ENCODE results near the gene TSFM. TPM values are rescaled to one million over a fixed set of nuclear protein-coding genes. Genes with fewer than 3 reads are reported as not detected.

Gene TSFM
- total RNA-seq, 1 donor from 2014 or later, result 25.8 TPM

DNA sequence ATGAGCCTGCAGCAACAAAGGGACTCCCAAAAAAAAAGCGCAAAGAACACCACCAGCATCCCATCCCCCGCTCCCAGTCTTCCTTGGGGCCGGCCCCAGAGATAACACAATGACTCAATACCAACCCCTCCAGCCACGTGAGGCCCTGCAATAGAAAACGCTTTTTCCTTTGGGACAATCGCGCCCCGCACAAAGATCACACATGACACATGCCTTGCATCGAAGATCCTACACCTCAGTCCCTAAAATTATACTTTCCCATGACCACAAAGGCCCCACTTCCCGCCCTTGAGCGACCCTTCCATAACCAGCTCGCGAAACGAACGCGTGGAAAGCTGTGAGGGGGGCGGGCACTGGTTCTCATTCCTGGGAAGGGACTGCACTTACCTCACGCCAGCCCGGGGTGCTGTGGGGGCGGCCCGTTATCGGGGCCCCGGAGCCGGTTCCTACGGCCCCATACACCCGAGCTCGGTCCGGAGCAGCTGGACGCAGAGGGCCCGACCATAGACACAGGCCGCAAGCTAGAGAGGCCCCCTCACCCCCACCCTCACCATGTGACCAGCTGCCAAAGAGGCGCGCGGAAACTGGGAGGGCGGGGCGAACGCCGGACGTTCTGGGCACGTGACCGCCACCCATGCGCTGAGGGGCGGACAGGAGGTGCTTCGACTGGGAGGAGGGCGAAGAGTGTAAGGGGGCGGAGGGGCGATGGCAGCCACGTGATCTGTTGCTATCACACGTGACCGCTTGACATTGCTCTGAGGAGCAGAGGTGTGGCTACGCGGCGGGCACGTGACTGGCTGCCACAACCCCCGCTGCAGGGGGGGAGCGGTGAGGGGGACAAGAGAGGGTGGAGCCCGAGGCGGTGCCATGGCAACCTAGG, 30.6 kb upstream of the TSFM start, which contains the start of gene CDK4:
Gene CDK4, minus strand, starts transcription at position 523 of the 880 bp plus-strand sequence. CDS start 593 bp downstream, outside the sequence.
- peak within 1 kb of the TSS; percentile 99 for H3K27ac Mint-ChIP-seq (ENCODE audit: unreplicated experiment)
- H3K4me1 Mint-ChIP-seq (ENCODE audit: unreplicated experiment), result peaks cover 46% of the 10 kb centered on the region
- peak; percentile 98 for DNase-seq (ENCODE audit: low spot score)
- no peaks in the 10 kb centered on the region for H3K9me3 Mint-ChIP-seq (ENCODE audit: unreplicated experiment)
- H3K36me3 Mint-ChIP-seq (ENCODE audit: low read depth, unreplicated experiment), result peaks cover 51% of the 10 kb centered on the region
- H3K27me3 Mint-ChIP-seq (ENCODE audit: unreplicated experiment), result peaks cover 32% of the 10 kb centered on the region
- H3K4me3 Mint-ChIP-seq (ENCODE audit: unreplicated experiment), result peak within 1 kb of the TSS; percentile 100
- TF ChIP-seq, protein P1, sequence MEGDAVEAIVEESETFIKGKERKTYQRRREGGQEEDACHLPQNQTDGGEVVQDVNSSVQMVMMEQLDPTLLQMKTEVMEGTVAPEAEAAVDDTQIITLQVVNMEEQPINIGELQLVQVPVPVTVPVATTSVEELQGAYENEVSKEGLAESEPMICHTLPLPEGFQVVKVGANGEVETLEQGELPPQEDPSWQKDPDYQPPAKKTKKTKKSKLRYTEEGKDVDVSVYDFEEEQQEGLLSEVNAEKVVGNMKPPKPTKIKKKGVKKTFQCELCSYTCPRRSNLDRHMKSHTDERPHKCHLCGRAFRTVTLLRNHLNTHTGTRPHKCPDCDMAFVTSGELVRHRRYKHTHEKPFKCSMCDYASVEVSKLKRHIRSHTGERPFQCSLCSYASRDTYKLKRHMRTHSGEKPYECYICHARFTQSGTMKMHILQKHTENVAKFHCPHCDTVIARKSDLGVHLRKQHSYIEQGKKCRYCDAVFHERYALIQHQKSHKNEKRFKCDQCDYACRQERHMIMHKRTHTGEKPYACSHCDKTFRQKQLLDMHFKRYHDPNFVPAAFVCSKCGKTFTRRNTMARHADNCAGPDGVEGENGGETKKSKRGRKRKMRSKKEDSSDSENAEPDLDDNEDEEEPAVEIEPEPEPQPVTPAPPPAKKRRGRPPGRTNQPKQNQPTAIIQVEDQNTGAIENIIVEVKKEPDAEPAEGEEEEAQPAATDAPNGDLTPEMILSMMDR (IDR thresholded peaks at IDR 0.05; ENCODE audit: unreplicated experiment), result no peak

DNA sequence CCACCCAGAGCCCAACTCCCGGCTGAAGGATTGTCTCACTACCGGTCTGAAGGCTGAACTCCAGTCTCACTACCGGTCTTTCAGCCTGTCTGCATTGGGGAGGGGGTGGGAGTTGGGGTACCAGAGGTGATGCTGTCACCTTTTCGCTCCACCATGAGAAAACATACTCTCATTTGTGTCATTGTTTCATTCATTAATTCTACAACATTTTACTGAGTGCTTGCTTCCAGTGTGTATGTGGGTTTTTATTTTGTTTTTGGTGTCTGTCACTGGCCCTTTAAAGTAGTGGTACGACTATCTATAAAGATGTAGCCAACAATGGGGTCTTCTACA, 30.0 kb upstream of the TSFM start:
- Mint-ChIP-seq H3K36me3 (ENCODE audit: low read depth, unreplicated experiment) (peaks cover 47% of the 10 kb centered on the region), H3K4me3 (ENCODE audit: unreplicated experiment) (peak overlapping the region; percentile 100), H3K27ac (ENCODE audit: unreplicated experiment) (peak overlapping the region; percentile 85), H3K27me3 (ENCODE audit: unreplicated experiment) (peaks cover 32% of the 10 kb centered on the region), H3K9me3 (ENCODE audit: unreplicated experiment) (no peaks in the 10 kb centered on the region), H3K4me1 (ENCODE audit: unreplicated experiment) (peaks cover 42% of the 10 kb centered on the region)
- no peak for DNase-seq (ENCODE audit: low spot score)
- TF ChIP-seq, protein P1 (IDR thresholded peaks at IDR 0.05; ENCODE audit: unreplicated experiment), result no peak

DNA sequence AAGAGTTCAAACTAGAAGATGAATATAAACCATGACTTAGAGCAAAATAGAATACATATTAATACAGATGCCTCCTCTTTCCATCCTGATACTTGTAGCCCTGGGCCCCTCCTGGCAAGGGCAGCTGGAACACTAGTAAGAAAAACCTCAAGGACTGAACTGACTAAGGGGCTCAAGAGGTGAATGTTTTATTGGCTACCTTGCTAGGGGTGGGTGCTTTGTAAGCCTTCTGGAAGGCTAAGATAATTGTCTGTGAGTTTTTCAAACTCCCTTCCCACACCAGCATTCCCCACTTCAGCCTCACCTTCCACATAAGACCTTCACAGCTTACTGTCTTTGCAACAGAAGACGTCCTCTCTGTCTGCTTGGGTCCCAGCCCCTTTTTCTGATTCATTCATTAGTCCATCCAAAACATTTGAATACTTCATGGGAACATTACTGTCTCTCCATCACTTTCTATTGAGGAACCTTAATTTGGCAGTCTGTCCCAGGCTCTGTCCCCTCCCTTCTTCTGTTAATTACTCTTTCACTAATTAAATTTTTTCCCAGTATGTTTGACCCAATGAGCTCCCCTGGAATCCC, 28.7 kb upstream of the TSFM start:
- Mint-ChIP-seq H3K27ac (ENCODE audit: unreplicated experiment) (peak overlapping the region; percentile 88), H3K36me3 (ENCODE audit: low read depth, unreplicated experiment) (peaks cover 40% of the 10 kb centered on the region), H3K4me3 (ENCODE audit: unreplicated experiment) (peak overlapping the region; percentile 96), H3K27me3 (ENCODE audit: unreplicated experiment) (peaks cover 35% of the 10 kb centered on the region), H3K4me1 (ENCODE audit: unreplicated experiment) (peaks cover 39% of the 10 kb centered on the region), H3K9me3 (ENCODE audit: unreplicated experiment) (no peaks in the 10 kb centered on the region)
- DNase-seq (ENCODE audit: low spot score), result no peak
- TF ChIP-seq, protein P1 (IDR thresholded peaks at IDR 0.05; ENCODE audit: unreplicated experiment), result no peak

DNA sequence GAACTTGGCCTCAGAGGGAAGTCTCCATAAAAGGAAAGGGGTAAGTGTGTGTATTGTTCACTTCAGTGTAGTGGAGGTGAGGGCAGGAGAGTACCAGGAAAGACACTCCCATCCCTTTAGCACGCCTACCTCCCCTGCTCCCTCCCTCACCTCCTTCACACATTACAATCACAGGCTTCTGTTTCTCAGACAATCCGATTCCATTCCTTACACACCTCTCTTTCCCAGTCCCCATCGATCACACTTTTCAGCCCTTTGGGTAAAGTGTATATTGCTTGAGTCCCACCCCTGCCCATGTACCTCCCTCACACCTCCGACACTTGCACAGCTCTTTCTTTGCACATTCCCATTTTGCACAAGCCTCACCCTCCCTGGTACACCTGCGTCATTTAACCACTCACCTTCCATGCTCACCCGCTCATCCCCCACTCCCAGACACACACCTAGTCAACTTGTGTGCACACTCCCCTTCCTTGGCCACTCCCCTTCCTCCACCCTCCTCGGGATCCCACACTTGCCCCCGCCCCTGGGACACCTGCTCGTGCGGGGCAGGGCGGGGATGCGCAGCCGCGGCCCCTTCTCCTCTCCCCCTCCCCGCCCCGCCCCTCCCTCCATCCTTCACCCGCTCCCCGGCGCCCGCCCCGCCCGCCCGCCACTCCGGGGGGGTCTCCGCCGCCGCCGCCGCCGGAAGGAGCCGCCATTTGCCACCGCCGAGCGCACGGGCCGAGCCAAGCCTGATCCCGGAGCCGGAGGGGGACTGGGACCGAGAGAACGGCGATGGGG, 28.0 kb upstream of the TSFM start, which contains the start of gene MARCHF9:
Gene MARCHF9, plus strand, starts transcription at position 693 of the 783 bp plus-strand sequence. CDS start 426 bp downstream, outside the sequence.
- DNase-seq (ENCODE audit: low spot score), result no peak
- H3K4me3 Mint-ChIP-seq (ENCODE audit: unreplicated experiment), result peak within 1 kb of the TSS; percentile 96
- H3K9me3 Mint-ChIP-seq (ENCODE audit: unreplicated experiment), result no peaks in the 10 kb centered on the region
- peak within 1 kb of the TSS; percentile 88 for H3K27ac Mint-ChIP-seq (ENCODE audit: unreplicated experiment)
- H3K36me3 Mint-ChIP-seq (ENCODE audit: low read depth, unreplicated experiment), result peaks cover 35% of the 10 kb centered on the region
- TF ChIP-seq, protein P1 (IDR thresholded peaks at IDR 0.05; ENCODE audit: unreplicated experiment), result no peak
- H3K27me3 Mint-ChIP-seq (ENCODE audit: unreplicated experiment), result peaks cover 35% of the 10 kb centered on the region
- peaks cover 39% of the 10 kb centered on the region for H3K4me1 Mint-ChIP-seq (ENCODE audit: unreplicated experiment)
